ENCODE data around the gene DGCR8. TPM values are rescaled to one million over a fixed set of nuclear protein-coding genes. Genes with fewer than 3 reads are reported as not detected.

DGCR8 gene
- total RNA-seq, 1 experiment from 2014 or later, result 53.1 TPM

DNA sequence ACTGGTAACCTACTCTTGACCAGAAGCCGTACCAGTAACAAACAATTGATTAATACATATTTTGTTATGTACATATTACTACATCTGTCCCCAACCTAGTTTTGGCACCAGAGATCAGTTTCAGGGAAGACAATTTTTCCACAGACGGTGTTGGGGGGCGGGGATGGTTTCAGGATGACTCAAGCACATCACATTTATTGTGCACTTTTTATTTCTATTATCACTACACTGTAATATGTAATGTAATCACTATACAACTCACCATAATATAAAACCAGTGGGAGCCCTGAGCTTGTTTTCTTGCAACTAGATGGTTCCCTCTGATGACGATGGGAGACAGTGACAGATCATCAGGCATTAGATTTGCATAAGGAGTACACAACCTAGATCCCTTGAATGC, 15.5 kb downstream of the DGCR8 start:
- Mint-ChIP-seq H3K27me3 (ENCODE audit: insufficient read depth, unreplicated experiment) (no peaks in the 10 kb centered on the region), H3K9me3 (ENCODE audit: unreplicated experiment) (no peaks in the 10 kb centered on the region), H3K4me3 (ENCODE audit: unreplicated experiment) (no peak overlapping the region), H3K27ac (ENCODE audit: unreplicated experiment) (no peak overlapping the region), H3K36me3 (ENCODE audit: insufficient read depth, unreplicated experiment) (peaks cover 99% of the 10 kb centered on the region), H3K4me1 (ENCODE audit: low read depth, unreplicated experiment) (no peaks in the 10 kb centered on the region)
- intact Hi-C loops (cut with micrococcal nuclease; ENCODE audit: unreplicated experiment), result no loop called here
- Histone ChIP-seq H3K36me3 (ENCODE audit: control insufficient read depth, insufficient read depth, low read length) (peaks cover 12% of the 10 kb centered on the region), H3K9me3 (no peaks in the 10 kb centered on the region), H3K27me3 (replicated peaks; ENCODE audit: control insufficient read depth, insufficient read depth, low read length) (no peaks in the 10 kb centered on the region), H3K4me1 (no peaks in the 10 kb centered on the region), H3K4me3 (ENCODE audit: low read depth, low read length) (no peak overlapping the region)
- ChIA-PET POLR2A (no interaction called here), CTCF (no interaction called here)
- TF ChIP-seq, protein P1, sequence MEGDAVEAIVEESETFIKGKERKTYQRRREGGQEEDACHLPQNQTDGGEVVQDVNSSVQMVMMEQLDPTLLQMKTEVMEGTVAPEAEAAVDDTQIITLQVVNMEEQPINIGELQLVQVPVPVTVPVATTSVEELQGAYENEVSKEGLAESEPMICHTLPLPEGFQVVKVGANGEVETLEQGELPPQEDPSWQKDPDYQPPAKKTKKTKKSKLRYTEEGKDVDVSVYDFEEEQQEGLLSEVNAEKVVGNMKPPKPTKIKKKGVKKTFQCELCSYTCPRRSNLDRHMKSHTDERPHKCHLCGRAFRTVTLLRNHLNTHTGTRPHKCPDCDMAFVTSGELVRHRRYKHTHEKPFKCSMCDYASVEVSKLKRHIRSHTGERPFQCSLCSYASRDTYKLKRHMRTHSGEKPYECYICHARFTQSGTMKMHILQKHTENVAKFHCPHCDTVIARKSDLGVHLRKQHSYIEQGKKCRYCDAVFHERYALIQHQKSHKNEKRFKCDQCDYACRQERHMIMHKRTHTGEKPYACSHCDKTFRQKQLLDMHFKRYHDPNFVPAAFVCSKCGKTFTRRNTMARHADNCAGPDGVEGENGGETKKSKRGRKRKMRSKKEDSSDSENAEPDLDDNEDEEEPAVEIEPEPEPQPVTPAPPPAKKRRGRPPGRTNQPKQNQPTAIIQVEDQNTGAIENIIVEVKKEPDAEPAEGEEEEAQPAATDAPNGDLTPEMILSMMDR (IDR thresholded peaks at IDR 0.05; ENCODE audit: insufficient read depth in 1 of 2, low read depth in 1 of 2, low read length in 1 of 2, severe bottlenecking in 1 of 2, unreplicated experiment in 1 of 2), result no peak
- no peak for DNase-seq
- no TSS peak for BruUV-seq (replicated peaks)

DNA sequence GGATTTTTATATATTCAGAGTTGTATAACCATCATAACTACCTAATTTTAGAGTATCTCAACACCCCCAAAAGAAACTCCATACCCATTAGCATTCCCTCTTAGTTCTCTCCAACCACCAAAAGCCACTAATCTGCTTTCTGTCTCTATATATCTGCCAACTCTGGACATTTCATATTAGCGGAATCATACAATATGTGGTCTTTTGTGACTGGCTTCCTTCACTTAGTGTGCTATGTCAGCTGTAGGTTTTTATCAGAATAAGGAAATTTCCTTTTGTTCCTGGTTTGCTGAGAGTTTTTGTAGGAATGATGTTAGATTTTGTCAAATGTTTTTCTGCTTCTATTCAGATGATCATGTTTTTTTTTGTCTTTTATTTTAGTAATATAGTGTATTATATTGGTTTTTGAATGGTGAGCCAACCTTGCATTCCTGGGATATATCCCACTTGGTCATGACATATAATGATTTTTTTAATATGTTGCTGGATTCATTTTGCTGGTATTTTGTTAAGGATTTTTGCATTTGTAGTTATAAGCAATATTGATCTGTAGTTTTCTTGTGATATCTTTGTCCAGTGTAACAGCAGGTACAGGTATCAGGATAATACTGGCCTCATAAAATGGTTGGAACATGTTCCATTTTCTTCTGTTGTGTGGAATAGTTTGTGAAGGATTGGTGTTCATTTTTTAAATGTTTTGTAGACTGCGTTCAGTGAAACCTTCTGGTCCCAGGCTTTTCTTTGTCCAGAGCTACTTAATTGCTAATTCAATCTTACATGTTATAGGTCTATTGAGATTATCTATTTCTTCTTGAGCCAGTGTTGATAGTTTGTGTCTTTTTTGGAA, 16.8 kb downstream of the DGCR8 start:
- Histone ChIP-seq H3K4me1 (no peaks in the 10 kb centered on the region), H3K9me3 (no peaks in the 10 kb centered on the region), H3K4me3 (ENCODE audit: low read depth, low read length) (no peak overlapping the region), H3K36me3 (ENCODE audit: control insufficient read depth, insufficient read depth, low read length) (peaks cover 15% of the 10 kb centered on the region), H3K27me3 (replicated peaks; ENCODE audit: control insufficient read depth, insufficient read depth, low read length) (no peaks in the 10 kb centered on the region)
- H3K9me3 Mint-ChIP-seq (ENCODE audit: unreplicated experiment), result no peaks in the 10 kb centered on the region
- no peaks in the 10 kb centered on the region for H3K27me3 Mint-ChIP-seq (ENCODE audit: insufficient read depth, unreplicated experiment)
- ChIA-PET POLR2A (no interaction called here), CTCF (no interaction called here)
- TF ChIP-seq, protein P1 (IDR thresholded peaks at IDR 0.05; ENCODE audit: insufficient read depth in 1 of 2, low read depth in 1 of 2, low read length in 1 of 2, severe bottlenecking in 1 of 2, unreplicated experiment in 1 of 2), result no peak
- no peak overlapping the region for H3K4me3 Mint-ChIP-seq (ENCODE audit: unreplicated experiment)
- H3K27ac Mint-ChIP-seq (ENCODE audit: unreplicated experiment), result no peak overlapping the region
- H3K4me1 Mint-ChIP-seq (ENCODE audit: low read depth, unreplicated experiment), result no peaks in the 10 kb centered on the region
- no peak for DNase-seq
- BruUV-seq (replicated peaks), result no TSS peak
- intact Hi-C loops (cut with micrococcal nuclease; ENCODE audit: unreplicated experiment), result no loop called here
- H3K36me3 Mint-ChIP-seq (ENCODE audit: insufficient read depth, unreplicated experiment), result peaks cover 98% of the 10 kb centered on the region

DNA sequence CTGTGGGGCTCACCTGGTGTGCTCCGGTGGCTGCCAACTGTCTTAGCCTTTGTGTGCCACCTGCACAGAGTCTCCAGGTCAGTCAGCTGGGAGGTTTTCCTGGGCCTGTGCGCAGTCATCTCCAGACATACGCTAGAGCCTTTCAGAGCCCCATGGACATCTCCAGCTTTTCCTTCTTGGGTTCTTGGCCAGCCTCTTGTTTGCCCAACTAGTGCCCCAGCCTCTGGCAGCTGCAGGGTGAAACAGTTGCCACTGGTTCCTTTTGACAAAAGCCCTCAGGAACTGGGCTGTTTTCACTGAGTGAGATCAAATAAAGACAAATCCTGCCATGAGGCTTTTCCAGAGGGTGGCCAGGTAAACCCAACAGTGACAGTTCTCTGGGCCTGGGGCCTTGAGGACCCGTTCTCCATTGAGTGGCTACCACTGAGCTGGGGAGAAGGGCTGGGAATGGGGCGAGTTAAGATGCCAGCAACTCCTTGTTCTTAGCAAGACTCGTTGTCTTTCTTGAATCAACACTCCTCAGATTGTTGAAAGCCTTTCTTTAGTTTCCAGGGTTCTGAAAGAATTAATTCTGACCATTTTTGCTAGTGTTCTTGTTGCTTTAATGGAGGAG, 19.2 kb downstream of the DGCR8 start:
- peaks cover 11% of the 10 kb centered on the region for H3K36me3 ChIP-seq (ENCODE audit: control insufficient read depth, insufficient read depth, low read length)
- CTCF ChIA-PET, result no interaction called here
- Mint-ChIP-seq H3K36me3 (ENCODE audit: insufficient read depth, unreplicated experiment) (peaks cover 94% of the 10 kb centered on the region), H3K4me3 (ENCODE audit: unreplicated experiment) (no peak overlapping the region), H3K27ac (ENCODE audit: unreplicated experiment) (no peak overlapping the region), H3K4me1 (ENCODE audit: low read depth, unreplicated experiment) (no peaks in the 10 kb centered on the region), H3K9me3 (ENCODE audit: unreplicated experiment) (no peaks in the 10 kb centered on the region), H3K27me3 (ENCODE audit: insufficient read depth, unreplicated experiment) (no peaks in the 10 kb centered on the region)
- no peaks in the 10 kb centered on the region for H3K9me3 ChIP-seq
- no peaks in the 10 kb centered on the region for H3K27me3 ChIP-seq (replicated peaks; ENCODE audit: control insufficient read depth, insufficient read depth, low read length)
- H3K4me3 ChIP-seq (ENCODE audit: low read depth, low read length), result no peak overlapping the region
- H3K4me1 ChIP-seq, result no peaks in the 10 kb centered on the region
- POLR2A ChIA-PET, result interaction anchor here (0.6 kb wide), 1 partner anchor 38 kb away, joined by 3 read pairs; no protein-coding TSS in a partner anchor
- TF ChIP-seq, protein P1 (IDR thresholded peaks at IDR 0.05; ENCODE audit: insufficient read depth in 1 of 2, low read depth in 1 of 2, low read length in 1 of 2, severe bottlenecking in 1 of 2, unreplicated experiment in 1 of 2), result no peak
- intact Hi-C loops (cut with micrococcal nuclease; ENCODE audit: unreplicated experiment), result no loop called here
- DNase-seq, result no peak
- no TSS peak for BruUV-seq (replicated peaks)

All from Caco-2 (cell line).